Measurements from ENCODE around the gene AUNIP. TPM values are rescaled to one million over a fixed set of nuclear protein-coding genes. Genes with fewer than 3 reads are reported as not detected.

Gene AUNIP
- total RNA-seq, 4 donors from 2014 or later: not detected

DNA sequence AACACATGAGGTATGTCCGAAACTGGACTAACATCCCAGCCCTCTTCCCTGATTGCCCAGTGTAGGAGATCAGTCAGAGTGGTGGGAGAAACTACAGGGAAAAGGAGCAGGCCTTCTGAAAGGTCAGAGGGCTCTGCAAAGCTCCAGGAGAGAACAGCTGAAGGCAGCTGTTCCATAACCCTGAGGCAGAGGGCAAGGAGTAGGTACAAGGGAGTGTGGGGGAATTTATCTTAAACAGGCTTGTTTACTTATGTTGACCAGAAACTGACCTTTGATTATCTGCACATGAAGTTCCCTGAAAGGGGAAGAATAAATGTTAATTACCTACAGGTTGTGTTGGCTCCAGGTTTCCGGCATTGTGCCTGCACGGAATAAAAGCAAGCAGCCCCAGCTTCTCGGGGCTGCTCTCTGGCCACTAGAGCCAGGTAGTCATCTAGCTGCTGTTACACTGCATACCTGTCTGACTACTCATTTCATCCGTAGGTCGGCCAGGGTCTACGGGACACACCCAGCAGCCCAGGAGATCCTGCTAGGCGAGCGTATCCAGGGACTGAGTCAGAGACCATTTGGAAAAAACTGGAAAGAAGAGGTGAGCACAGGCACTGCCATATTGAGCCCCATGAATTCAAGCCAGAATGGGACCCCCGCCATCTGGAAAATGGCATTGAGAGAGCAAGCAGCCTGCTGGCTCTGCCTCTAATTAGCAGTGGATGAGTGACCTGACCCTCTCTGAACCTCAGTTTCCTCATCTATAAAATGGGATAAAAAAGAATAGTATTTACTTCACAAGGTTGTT is 31.2 kb upstream of the AUNIP start:
- H3K9me3 ChIP-seq: no peaks in the 10 kb centered on the region
- WGBS, 2 donors: 87 to 91% methylated on average over 10 of the region's 10 CpGs
- H3K4me3 ChIP-seq (replicated peaks in 1 of 3): no peak overlapping the region
- H3K27me3 ChIP-seq: no peaks in the 10 kb centered on the region
- no peak overlapping the region for H3K27ac ChIP-seq
- no peaks in the 10 kb centered on the region for H3K4me1 ChIP-seq
- TF ChIP-seq POLR2A (IDR thresholded peaks at IDR 0.05): no peak
- TF ChIP-seq, protein P1, sequence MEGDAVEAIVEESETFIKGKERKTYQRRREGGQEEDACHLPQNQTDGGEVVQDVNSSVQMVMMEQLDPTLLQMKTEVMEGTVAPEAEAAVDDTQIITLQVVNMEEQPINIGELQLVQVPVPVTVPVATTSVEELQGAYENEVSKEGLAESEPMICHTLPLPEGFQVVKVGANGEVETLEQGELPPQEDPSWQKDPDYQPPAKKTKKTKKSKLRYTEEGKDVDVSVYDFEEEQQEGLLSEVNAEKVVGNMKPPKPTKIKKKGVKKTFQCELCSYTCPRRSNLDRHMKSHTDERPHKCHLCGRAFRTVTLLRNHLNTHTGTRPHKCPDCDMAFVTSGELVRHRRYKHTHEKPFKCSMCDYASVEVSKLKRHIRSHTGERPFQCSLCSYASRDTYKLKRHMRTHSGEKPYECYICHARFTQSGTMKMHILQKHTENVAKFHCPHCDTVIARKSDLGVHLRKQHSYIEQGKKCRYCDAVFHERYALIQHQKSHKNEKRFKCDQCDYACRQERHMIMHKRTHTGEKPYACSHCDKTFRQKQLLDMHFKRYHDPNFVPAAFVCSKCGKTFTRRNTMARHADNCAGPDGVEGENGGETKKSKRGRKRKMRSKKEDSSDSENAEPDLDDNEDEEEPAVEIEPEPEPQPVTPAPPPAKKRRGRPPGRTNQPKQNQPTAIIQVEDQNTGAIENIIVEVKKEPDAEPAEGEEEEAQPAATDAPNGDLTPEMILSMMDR (IDR thresholded peaks at IDR 0.05): no peak
- intact Hi-C loops (cut with DNase I): loop anchor here (10.0 kb wide), 1 partner anchor 264 kb away; the partner anchor contains the start of gene FAM110D
- H3K36me3 ChIP-seq: no peaks in the 10 kb centered on the region
- DNase-seq: no peak

DNA sequence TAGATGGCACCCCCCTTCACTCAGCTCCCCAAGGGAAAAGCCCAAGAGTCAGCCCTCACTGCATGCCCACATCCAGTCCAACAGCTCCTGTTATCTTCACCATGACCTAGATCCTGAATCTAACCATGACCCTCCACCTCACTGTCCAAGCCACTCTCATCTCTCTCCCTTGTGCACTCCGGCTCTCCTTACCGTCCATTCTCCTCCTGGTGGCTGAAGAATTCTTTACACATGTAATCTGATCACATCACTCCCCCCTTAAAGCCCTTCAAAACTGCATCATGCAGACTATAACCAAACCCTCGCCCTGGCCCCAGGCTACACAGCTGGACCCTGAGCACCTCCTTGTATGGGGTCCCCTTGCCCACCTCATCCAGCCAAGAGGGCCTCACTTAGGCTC is 30.2 kb upstream of the AUNIP start:
- no peaks in the 10 kb centered on the region for H3K4me1 ChIP-seq
- H3K4me3 ChIP-seq (replicated peaks in 1 of 3): no peak overlapping the region
- H3K27ac ChIP-seq: no peak overlapping the region
- DNase-seq: no peak
- H3K36me3 ChIP-seq: no peaks in the 10 kb centered on the region
- TF ChIP-seq, protein P1 (IDR thresholded peaks at IDR 0.05): no peak
- TF ChIP-seq POLR2A (IDR thresholded peaks at IDR 0.05): no peak
- no peaks in the 10 kb centered on the region for H3K9me3 ChIP-seq
- intact Hi-C loops (cut with DNase I): no loop called here
- no peaks in the 10 kb centered on the region for H3K27me3 ChIP-seq
- WGBS, 2 donors: 73 to 91% methylated on average over 3 of the region's 3 CpGs

DNA sequence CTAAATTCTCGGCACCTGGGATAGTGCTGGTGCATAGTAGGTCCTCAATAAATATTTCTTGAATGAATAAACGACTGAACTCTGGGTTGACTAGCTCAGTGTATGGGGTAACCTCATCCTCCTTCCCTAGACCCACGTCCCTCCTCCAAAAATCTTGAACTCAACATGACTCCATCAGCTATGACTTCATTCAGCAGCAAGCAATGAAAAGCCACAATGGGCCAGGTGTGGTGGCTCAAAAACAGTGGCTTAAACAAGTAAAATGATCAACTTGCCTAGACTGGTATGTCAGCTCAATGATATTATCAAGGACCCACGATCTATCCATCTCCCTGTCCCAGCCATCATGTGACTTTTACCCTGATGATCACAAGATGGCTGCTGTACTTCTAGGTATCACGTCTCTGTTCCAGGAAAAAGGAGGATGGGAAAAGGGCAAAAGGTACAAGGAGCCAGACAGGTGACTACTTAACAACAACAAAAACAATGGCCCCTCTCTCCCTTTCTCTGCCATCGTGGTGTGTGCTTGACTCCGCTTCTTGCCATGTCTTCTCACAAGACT is 29.2 kb upstream of the AUNIP start:
- H3K4me1 ChIP-seq: no peaks in the 10 kb centered on the region
- 79 to 81% methylated on average over 7 of the region's 7 CpGs for WGBS, 2 donors
- H3K27ac ChIP-seq: no peak overlapping the region

DNA sequence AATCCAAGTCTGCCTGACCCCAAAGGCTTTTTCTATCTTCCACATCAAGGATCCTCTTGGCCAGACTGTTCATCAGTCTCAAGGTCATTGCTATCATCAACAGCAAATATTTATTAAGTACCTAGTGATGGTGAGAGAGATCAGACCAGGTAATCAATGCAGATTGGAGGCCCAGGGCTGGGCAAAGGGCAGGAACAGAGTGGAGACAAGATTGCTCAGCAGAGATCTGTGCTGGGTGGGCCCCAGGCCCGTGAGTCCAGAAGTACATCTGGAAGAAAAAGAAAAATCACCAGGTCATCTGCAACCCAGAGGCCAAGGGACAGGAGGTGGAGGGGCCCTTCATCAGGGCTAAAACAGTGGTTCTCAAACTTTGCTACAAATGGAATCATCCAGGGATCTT is 26.3 kb upstream of the AUNIP start:
- no peaks in the 10 kb centered on the region for H3K9me3 ChIP-seq
- no peaks in the 10 kb centered on the region for H3K4me1 ChIP-seq
- H3K27ac ChIP-seq: no peak overlapping the region
- H3K36me3 ChIP-seq: no peaks in the 10 kb centered on the region
- DNase-seq: no peak
- intact Hi-C loops (cut with DNase I): no loop called here
- whole genome bisulfite sequencing, 2 donors: 71 to 90% methylated on average over 1 of the region's 1 CpG
- H3K27me3 ChIP-seq: no peaks in the 10 kb centered on the region
- no peak for TF ChIP-seq POLR2A (IDR thresholded peaks at IDR 0.05)
- TF ChIP-seq, protein P1 (IDR thresholded peaks at IDR 0.05): no peak
- H3K4me3 ChIP-seq (replicated peaks in 1 of 3): no peak overlapping the region

More for the DNA sequence above, 29.2 kb upstream of the AUNIP start:
- Histone ChIP-seq H3K9me3 (no peaks in the 10 kb centered on the region), H3K36me3 (no peaks in the 10 kb centered on the region), H3K4me3 (replicated peaks in 1 of 3) (no peak overlapping the region), H3K27me3 (no peaks in the 10 kb centered on the region)
- TF ChIP-seq, protein P1 (IDR thresholded peaks at IDR 0.05): no peak
- no peak for TF ChIP-seq POLR2A (IDR thresholded peaks at IDR 0.05)
- intact Hi-C loops (cut with DNase I): no loop called here
- DNase-seq: no peak

DNA sequence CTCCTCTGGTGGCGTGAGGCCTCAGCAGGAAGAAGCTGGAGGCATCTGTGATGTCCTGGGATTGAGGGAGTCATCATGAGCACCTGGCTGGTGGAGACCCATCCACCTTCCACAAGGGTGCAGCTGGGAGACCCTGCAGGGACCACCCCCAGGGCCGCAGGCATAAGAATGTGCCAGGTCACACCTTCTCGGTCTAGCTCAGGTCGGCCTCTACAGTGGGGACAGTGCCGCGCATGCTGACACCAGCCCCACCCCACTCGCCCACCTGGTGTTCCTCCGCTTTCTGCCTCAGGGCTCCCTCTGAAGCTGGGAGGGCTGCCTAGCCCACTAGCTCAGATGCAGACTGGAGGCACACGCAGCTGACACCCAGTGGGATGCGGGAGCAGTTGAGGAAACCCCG is 22.0 kb upstream of the AUNIP start:
- Histone ChIP-seq H3K27ac (no peak overlapping the region), H3K4me1 (peaks cover 0 to 2% of the 10 kb centered on the region in 2 donors), H3K27me3 (no peaks in the 10 kb centered on the region), H3K4me3 (replicated peaks in 1 of 3) (no peak overlapping the region), H3K9me3 (no peaks in the 10 kb centered on the region), H3K36me3 (no peaks in the 10 kb centered on the region)
- TF ChIP-seq, protein P1 (IDR thresholded peaks at IDR 0.05): no peak
- TF ChIP-seq POLR2A (IDR thresholded peaks at IDR 0.05): no peak
- no peak for DNase-seq
- 92 to 95% methylated on average over 4 to 10 of the region's 11 CpGs for WGBS, 2 donors
- intact Hi-C loops (cut with DNase I): no loop called here
